Large intestine (tissue), 12 donors: Measurements from ENCODE around the gene LRP1-AS. TPM values are rescaled to one million over a fixed set of nuclear protein-coding genes. Genes with fewer than 3 reads are reported as not detected.

ENCODE experiments used
- DNase-seq, 2 donors: peaks; one replicate each; pipeline versions ENCODE4 v3.0.0 to v3.0.0-alpha.2; 2013
- H3K27ac ChIP-seq: one replicate; pipeline ENCODE4 v1.5.1; 2013; ENCODE audit warnings: low read length
- H3K27me3 ChIP-seq: 2 replicates; pipeline ENCODE4 v1.6.1; 2013; ENCODE audit warnings: low read length; ENCODE audit not compliant: control insufficient read depth, insufficient read depth
- H3K36me3 ChIP-seq: 2 replicates; pipeline ENCODE4 v1.6.1; 2013; ENCODE audit warnings: low read length; ENCODE audit not compliant: control insufficient read depth, insufficient read depth
- H3K4me1 ChIP-seq: one replicate; pipeline ENCODE4 v1.6.1; 2013; ENCODE audit warnings: low read length; ENCODE audit not compliant: control insufficient read depth, insufficient read depth
- H3K4me3 ChIP-seq: one replicate; pipeline ENCODE4 v1.5.1; 2013; ENCODE audit warnings: low read length
- H3K9me3 ChIP-seq: one replicate; pipeline ENCODE4 v1.6.1; 2013; ENCODE audit warnings: mild to moderate bottlenecking, low read depth, low read length, moderate library complexity; ENCODE audit not compliant: control insufficient read depth
- WGBS: methylation state at CpG from one replicate; pipeline ENCODE4 v1.1.5; 2013; ENCODE audit warnings: low lambda C conversion rate; ENCODE audit not compliant: insufficient coverage; 5-methylcytosine and 5-hydroxymethylcytosine counted together
- long read RNA-seq, 11 donors: transcript quantifications; one replicate each; lab custom pipeline, GENCODE V29; 2026
- polyA plus RNA-seq: library from polyadenylated mRNA; unstranded; fragments of 120-200 nt; gene quantifications from one replicate; pipeline ENCODE4 v1.2.1, GENCODE V29; 2013

Gene LRP1-AS
- 1.7 TPM for polyA plus RNA-seq
- long read RNA-seq, donor 1: 0 reads
- long read RNA-seq, donor 2: 0 reads
- long read RNA-seq, donor 3: 0 reads
- long read RNA-seq, donor 4: 0 reads
- long read RNA-seq, donor 5: 0 reads
- long read RNA-seq, donor 6, partial matches to known transcripts: 0 of 2 reads
- long read RNA-seq, donor 6, other reads (novel, unspliced or antisense): 0 of 2 reads
- long read RNA-seq, donor 7: 0 reads
- long read RNA-seq, donor 8, partial matches to known transcripts: 0 of 1 reads
- long read RNA-seq, donor 8, other reads (novel, unspliced or antisense): 0 of 1 reads
- long read RNA-seq, donor 9: 0 reads
- long read RNA-seq, donor 10, partial matches to known transcripts: 0 of 1 reads
- long read RNA-seq, donor 10, other reads (novel, unspliced or antisense): 0 of 1 reads
- long read RNA-seq, donor 11: 0 reads

GRCh38 chr12:57146961-57147944, at the start of gene LRP1-AS:
LRP1-AS (minus strand) TSS chr12:57147619.
- no CpG with 5 or more reads among the region's 8 CpGs for WGBS
- Histone ChIP-seq H3K36me3 (peaks cover 65% of the 10 kb centered on the region), H3K27me3 (no peaks in the 10 kb centered on the region), H3K27ac (peak within 1 kb of the TSS; percentile 87), H3K9me3 (no peaks in the 10 kb centered on the region), H3K4me1 (peaks cover 57% of the 10 kb centered on the region), H3K4me3 (no peak within 1 kb of the TSS)
- DNase-seq: peak; percentile 91 to 97

GRCh38 chr12:57196956-57197355, 49.5 kb upstream of the LRP1-AS start:
- Histone ChIP-seq H3K27me3 (no peaks in the 10 kb centered on the region), H3K9me3 (no peaks in the 10 kb centered on the region), H3K36me3 (peaks cover 99% of the 10 kb centered on the region), H3K4me1 (no peaks in the 10 kb centered on the region), H3K27ac (no peak overlapping the region), H3K4me3 (no peak overlapping the region)
- no peak for DNase-seq
- no CpG with 5 or more reads among the region's 22 CpGs for WGBS

GRCh38 chr12:57196439-57196838, 49.0 kb upstream of the LRP1-AS start:
- WGBS: no CpG with 5 or more reads among the region's 4 CpGs
- Histone ChIP-seq H3K27me3 (no peaks in the 10 kb centered on the region), H3K9me3 (no peaks in the 10 kb centered on the region), H3K4me1 (no peaks in the 10 kb centered on the region), H3K36me3 (peaks cover 99% of the 10 kb centered on the region), H3K27ac (no peak overlapping the region), H3K4me3 (no peak overlapping the region)
- no peak for DNase-seq

- no peaks in the 10 kb centered on the region for H3K4me1 ChIP-seq
- DNase-seq: no peak
- no CpG with 5 or more reads among the region's 34 CpGs for WGBS
- peaks cover 99% of the 10 kb centered on the region for H3K36me3 ChIP-seq
- H3K27me3 ChIP-seq: no peaks in the 10 kb centered on the region
- no peaks in the 10 kb centered on the region for H3K9me3 ChIP-seq
- no peak overlapping the region for H3K27ac ChIP-seq
- no peak overlapping the region for H3K4me3 ChIP-seq
Observed at GRCh38 chr12:57195611-57196371, 48.4 kb upstream of the LRP1-AS start.

- Histone ChIP-seq H3K9me3 (no peaks in the 10 kb centered on the region), H3K27me3 (no peaks in the 10 kb centered on the region), H3K27ac (no peak overlapping the region), H3K4me1 (no peaks in the 10 kb centered on the region), H3K36me3 (peaks cover 100% of the 10 kb centered on the region), H3K4me3 (no peak overlapping the region)
- DNase-seq: no peak
- no CpG with 5 or more reads among the region's 19 CpGs for WGBS
Observed at GRCh38 chr12:57195186-57195585, 47.8 kb upstream of the LRP1-AS start.

- Histone ChIP-seq H3K27ac (no peak overlapping the region), H3K36me3 (peaks cover 100% of the 10 kb centered on the region)
- no CpG with 5 or more reads among the region's 18 CpGs for WGBS
Observed at GRCh38 chr12:57194253-57194652, 46.8 kb upstream of the LRP1-AS start.

GRCh38 chr12:57193706-57194245, 46.4 kb upstream of the LRP1-AS start:
- H3K27ac ChIP-seq: no peak overlapping the region
- H3K9me3 ChIP-seq: no peaks in the 10 kb centered on the region
- H3K4me3 ChIP-seq: no peak overlapping the region
- DNase-seq: no peak
- WGBS: no CpG with 5 or more reads among the region's 19 CpGs
- H3K27me3 ChIP-seq: no peaks in the 10 kb centered on the region
- peaks cover 100% of the 10 kb centered on the region for H3K36me3 ChIP-seq
- no peaks in the 10 kb centered on the region for H3K4me1 ChIP-seq

More at GRCh38 chr12:57194253-57194652, 46.8 kb upstream of the LRP1-AS start:
- Histone ChIP-seq H3K9me3 (no peaks in the 10 kb centered on the region), H3K4me1 (no peaks in the 10 kb centered on the region), H3K4me3 (no peak overlapping the region), H3K27me3 (no peaks in the 10 kb centered on the region)
- no peak for DNase-seq

GRCh38 chr12:57192920-57193319, 45.5 kb upstream of the LRP1-AS start:
- Histone ChIP-seq H3K36me3 (peaks cover 100% of the 10 kb centered on the region), H3K27me3 (no peaks in the 10 kb centered on the region), H3K4me3 (no peak overlapping the region), H3K9me3 (no peaks in the 10 kb centered on the region), H3K4me1 (no peaks in the 10 kb centered on the region), H3K27ac (no peak overlapping the region)
- no CpG with 5 or more reads among the region's 16 CpGs for WGBS
- DNase-seq: no peak

GRCh38 chr12:57191410-57191809, 44.0 kb upstream of the LRP1-AS start:
- no peaks in the 10 kb centered on the region for H3K9me3 ChIP-seq
- DNase-seq: no peak
- WGBS: no CpG with 5 or more reads among the region's 11 CpGs
- H3K27me3 ChIP-seq: no peaks in the 10 kb centered on the region
- H3K36me3 ChIP-seq: peaks cover 100% of the 10 kb centered on the region
- H3K27ac ChIP-seq: no peak overlapping the region
- no peaks in the 10 kb centered on the region for H3K4me1 ChIP-seq
- no peak overlapping the region for H3K4me3 ChIP-seq
